Esophagus muscularis mucosa (tissue), 4 donors: ENCODE results near the gene AUTS2.

ENCODE experiments used
- EP300 ChIP-seq: sonication (generic); formaldehyde crosslinking; IDR thresholded peaks from one replicate; pipeline ENCODE4 v1.6.1; 2017; ENCODE audit warnings: antibody characterized with exemption
- POLR2A ChIP-seq: fragments of 450-650 bp; IDR thresholded peaks from one replicate; pipeline ENCODE4 v1.6.1; 2017; ENCODE audit warnings: antibody characterized with exemption, moderate library complexity, mild to moderate bottlenecking, low read depth
- POLR2AphosphoS5 ChIP-seq, 2 donors: sonication (generic); formaldehyde crosslinking; IDR thresholded peaks; one replicate each; pipeline ENCODE4 v1.6.1; 2017; ENCODE audit warnings: antibody characterized with exemption in 2 of 2
- TF ChIP-seq, protein P1 (sequence below), 3 experiments: fragments of 200-600 bp in 2 of 3; fragments of 450-650 bp in 1 of 3; sonication (generic) in 2 of 3; IDR thresholded peaks; one replicate each; pipeline ENCODE4 v1.5.1; 2017 to 2019; ENCODE audit warnings: antibody characterized with exemption in 3 of 3, mild to moderate bottlenecking in 2 of 3, moderate library complexity in 1 of 3

DNA sequence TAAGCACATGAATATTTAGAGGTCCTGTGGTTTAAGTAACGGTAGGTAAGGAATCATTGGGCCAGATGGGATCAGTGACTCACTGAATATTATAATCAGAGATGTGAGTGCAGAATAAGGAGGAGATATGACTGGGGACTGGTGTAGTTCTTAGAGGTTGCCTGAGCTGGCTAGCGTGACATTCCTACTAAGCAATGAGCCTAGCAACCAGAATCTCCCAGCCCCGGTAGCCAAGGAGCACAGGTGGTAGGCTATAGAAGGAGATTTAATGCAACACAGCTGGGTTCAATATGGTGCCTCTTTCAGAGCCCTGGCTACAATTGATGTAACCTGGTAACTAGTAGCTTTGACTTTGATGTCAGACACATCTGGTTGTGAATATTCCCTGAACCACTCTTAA, 641.6 kb downstream of the AUTS2 start:
- TF ChIP-seq, protein P1, sequence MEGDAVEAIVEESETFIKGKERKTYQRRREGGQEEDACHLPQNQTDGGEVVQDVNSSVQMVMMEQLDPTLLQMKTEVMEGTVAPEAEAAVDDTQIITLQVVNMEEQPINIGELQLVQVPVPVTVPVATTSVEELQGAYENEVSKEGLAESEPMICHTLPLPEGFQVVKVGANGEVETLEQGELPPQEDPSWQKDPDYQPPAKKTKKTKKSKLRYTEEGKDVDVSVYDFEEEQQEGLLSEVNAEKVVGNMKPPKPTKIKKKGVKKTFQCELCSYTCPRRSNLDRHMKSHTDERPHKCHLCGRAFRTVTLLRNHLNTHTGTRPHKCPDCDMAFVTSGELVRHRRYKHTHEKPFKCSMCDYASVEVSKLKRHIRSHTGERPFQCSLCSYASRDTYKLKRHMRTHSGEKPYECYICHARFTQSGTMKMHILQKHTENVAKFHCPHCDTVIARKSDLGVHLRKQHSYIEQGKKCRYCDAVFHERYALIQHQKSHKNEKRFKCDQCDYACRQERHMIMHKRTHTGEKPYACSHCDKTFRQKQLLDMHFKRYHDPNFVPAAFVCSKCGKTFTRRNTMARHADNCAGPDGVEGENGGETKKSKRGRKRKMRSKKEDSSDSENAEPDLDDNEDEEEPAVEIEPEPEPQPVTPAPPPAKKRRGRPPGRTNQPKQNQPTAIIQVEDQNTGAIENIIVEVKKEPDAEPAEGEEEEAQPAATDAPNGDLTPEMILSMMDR (IDR thresholded peaks at IDR 0.05), result no peak
- no peak for TF ChIP-seq EP300
- no peak for TF ChIP-seq POLR2A
- no peak for TF ChIP-seq POLR2AphosphoS5 (IDR thresholded peaks at IDR 0.05)
